A673 (cell line): ENCODE measurements around the gene TMPRSS11E.
"Not testable (repeated sequence)": the region's sequence is repeated elsewhere in the genome, so short reads cannot be mapped to it uniquely, and the experiment has no call there.

Experiments
- CTCF ChIP-seq: fragments of 300-800, 200-600 bp; sonication (generic); conservative IDR thresholded peaks from 2 replicates; pipeline ENCODE4 v1.5.1; 2017; ENCODE audit warnings: low read depth, mild to moderate bottlenecking, antibody characterized with exemption, low read length, moderate library complexity, mixed read lengths
- EZH2 ChIP-seq: fragments of 200-600 bp; sonication (generic); IDR thresholded peaks from 2 replicates; pipeline ENCODE4 v1.6.1; 2017; ENCODE audit warnings: borderline replicate concordance, low read depth, mild to moderate bottlenecking, mixed read lengths, antibody characterized with exemption, low read length; ENCODE audit not compliant: poor library complexity, severe bottlenecking

GRCh38 chr4:68542742-68543141, 95.5 kb downstream of the TMPRSS11E start:
- TF ChIP-seq CTCF, EZH2: not testable (repeated sequence)
